Measurements from ENCODE around the gene TMCO2. TPM values are rescaled to one million over a fixed set of nuclear protein-coding genes. Genes with fewer than 3 reads are reported as not detected.

Gene TMCO2
- total RNA-seq, 2 experiments from 2014 or later = not detected

DNA sequence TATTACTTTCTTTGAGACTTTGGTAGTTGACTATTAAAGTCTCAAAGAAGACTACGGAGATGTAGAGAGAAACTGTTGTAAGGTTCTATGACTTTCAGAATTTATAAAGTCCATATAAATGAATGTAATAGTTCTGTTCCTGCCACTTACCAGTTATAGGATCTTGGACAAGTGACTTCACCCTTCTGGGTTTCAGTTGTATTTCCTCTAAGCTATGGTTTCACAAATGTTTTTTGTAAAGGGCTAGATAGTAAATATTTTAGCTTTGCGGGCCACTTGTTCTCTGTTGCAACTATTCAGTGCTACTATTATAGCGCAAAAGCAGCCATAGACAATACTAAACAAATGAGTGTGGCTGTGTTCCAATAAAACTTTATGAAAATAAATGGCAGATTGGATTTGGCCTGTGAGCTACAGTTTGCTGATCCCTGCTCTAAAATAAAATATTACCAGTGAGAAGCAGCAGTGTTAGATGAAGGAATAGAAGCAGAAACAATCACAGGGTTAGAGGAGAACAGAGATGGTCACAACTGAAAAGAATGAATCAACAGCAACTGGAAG, 25.0 kb downstream of the TMCO2 start:
- ChIA-PET CTCF (ENCODE audit: unreplicated experiment) (interaction anchor here (0.5 kb wide), 1 partner anchor 847 kb away, joined by 3 read pairs; no protein-coding TSS in a partner anchor), POLR2A (interaction anchor here (0.7 to 2.1 kb wide), 2 partner anchors 9 to 62 kb away, joined by 4 to 5 read pairs; no protein-coding TSS in a partner anchor)
- Histone ChIP-seq H4K20me1 (ENCODE audit: insufficient read depth, low read length) (no peaks in the 10 kb centered on the region), H3K27ac (ENCODE audit: low read depth, low read length, poor library complexity, severe bottlenecking) (no peak overlapping the region), H2AFZ (ENCODE audit: low read length) (no peak overlapping the region), H3K79me2 (ENCODE audit: insufficient read depth, low read depth, low read length) (no peaks in the 10 kb centered on the region), H3K36me3 (ENCODE audit: insufficient read depth, low read length) (peaks cover 83% of the 10 kb centered on the region), H3K4me1 (ENCODE audit: insufficient read depth, low read length, poor library complexity, severe bottlenecking) (no peaks in the 10 kb centered on the region), H3K4me2 (ENCODE audit: low read length) (no peak overlapping the region), H3K4me3 (ENCODE audit: low read depth, low read length, poor library complexity, severe bottlenecking) (no peak overlapping the region), H3K9me2 (ENCODE audit: insufficient read depth, low read length) (no peaks in the 10 kb centered on the region), H3K9me3 (ENCODE audit: low read length) (no peaks in the 10 kb centered on the region)
- no peak for DNase-seq (ENCODE audit: low spot score)
- TF ChIP-seq, protein P1, sequence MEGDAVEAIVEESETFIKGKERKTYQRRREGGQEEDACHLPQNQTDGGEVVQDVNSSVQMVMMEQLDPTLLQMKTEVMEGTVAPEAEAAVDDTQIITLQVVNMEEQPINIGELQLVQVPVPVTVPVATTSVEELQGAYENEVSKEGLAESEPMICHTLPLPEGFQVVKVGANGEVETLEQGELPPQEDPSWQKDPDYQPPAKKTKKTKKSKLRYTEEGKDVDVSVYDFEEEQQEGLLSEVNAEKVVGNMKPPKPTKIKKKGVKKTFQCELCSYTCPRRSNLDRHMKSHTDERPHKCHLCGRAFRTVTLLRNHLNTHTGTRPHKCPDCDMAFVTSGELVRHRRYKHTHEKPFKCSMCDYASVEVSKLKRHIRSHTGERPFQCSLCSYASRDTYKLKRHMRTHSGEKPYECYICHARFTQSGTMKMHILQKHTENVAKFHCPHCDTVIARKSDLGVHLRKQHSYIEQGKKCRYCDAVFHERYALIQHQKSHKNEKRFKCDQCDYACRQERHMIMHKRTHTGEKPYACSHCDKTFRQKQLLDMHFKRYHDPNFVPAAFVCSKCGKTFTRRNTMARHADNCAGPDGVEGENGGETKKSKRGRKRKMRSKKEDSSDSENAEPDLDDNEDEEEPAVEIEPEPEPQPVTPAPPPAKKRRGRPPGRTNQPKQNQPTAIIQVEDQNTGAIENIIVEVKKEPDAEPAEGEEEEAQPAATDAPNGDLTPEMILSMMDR (conservative IDR thresholded peaks at IDR 0.05; ENCODE audit: low read length) = no peak
- TF ChIP-seq EZH2phosphoT487 (IDR thresholded peaks at IDR 0.05; ENCODE audit: borderline replicate concordance, low read depth, low read length) = no peak
- intact Hi-C loops (cut with micrococcal nuclease; ENCODE audit: unreplicated experiment) = no loop called here
- no TSS peak for BruUV-seq (replicated peaks)

- Histone ChIP-seq H3K27ac (ENCODE audit: low read depth, low read length, poor library complexity, severe bottlenecking) (no peak overlapping the region), H3K4me3 (ENCODE audit: low read depth, low read length, poor library complexity, severe bottlenecking) (no peak overlapping the region), H3K9me2 (ENCODE audit: insufficient read depth, low read length) (no peaks in the 10 kb centered on the region), H3K4me2 (ENCODE audit: low read length) (no peak overlapping the region), H3K36me3 (ENCODE audit: insufficient read depth, low read length) (peaks cover 79% of the 10 kb centered on the region), H3K4me1 (ENCODE audit: insufficient read depth, low read length, poor library complexity, severe bottlenecking) (no peaks in the 10 kb centered on the region), H4K20me1 (ENCODE audit: insufficient read depth, low read length) (no peaks in the 10 kb centered on the region), H2AFZ (ENCODE audit: low read length) (no peak overlapping the region), H3K9me3 (ENCODE audit: low read length) (no peaks in the 10 kb centered on the region), H3K79me2 (ENCODE audit: insufficient read depth, low read depth, low read length) (no peaks in the 10 kb centered on the region)
- no TSS peak for BruUV-seq (replicated peaks)
- CTCF ChIA-PET (ENCODE audit: unreplicated experiment) = no interaction called here
- POLR2A ChIA-PET = interaction anchor here (0.7 to 2.1 kb wide), 2 partner anchors 8 to 63 kb away, joined by 4 to 5 read pairs; no protein-coding TSS in a partner anchor
- no peak for DNase-seq (ENCODE audit: low spot score)
- no peak for TF ChIP-seq EZH2phosphoT487 (IDR thresholded peaks at IDR 0.05; ENCODE audit: borderline replicate concordance, low read depth, low read length)
- TF ChIP-seq, protein P1 (conservative IDR thresholded peaks at IDR 0.05; ENCODE audit: low read length) = no peak
- intact Hi-C loops (cut with micrococcal nuclease; ENCODE audit: unreplicated experiment) = no loop called here
These were observed 25.9 kb downstream of the TMCO2 start for GRCh38 chr1:40273547-40274166.

DNA sequence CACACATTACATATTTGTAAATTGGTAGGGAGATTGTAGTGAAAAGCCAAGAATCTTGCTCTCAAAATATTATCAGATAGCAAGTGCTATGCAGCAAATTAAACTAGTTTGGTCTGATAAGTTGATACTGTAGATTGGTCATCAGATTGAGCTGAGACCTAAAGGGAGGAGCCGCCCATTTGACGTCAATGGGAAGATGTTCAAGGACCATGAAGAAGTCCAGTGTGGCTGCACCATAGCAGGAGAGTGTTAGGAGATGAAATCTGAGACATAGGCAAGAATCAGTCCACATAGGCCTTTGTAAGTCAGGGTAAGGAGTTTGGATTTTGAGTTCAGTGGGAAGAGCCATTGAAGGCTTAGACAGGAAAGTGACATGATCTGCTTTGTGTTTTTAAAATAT, 26.6 kb downstream of the TMCO2 start:
- intact Hi-C loops (cut with micrococcal nuclease; ENCODE audit: unreplicated experiment) = no loop called here
- H3K36me3 ChIP-seq (ENCODE audit: insufficient read depth, low read length) = peaks cover 79% of the 10 kb centered on the region
- H3K4me2 ChIP-seq (ENCODE audit: low read length) = no peak overlapping the region
- H3K9me2 ChIP-seq (ENCODE audit: insufficient read depth, low read length) = no peaks in the 10 kb centered on the region
- ChIA-PET POLR2A (interaction anchor here (0.7 kb wide), 1 partner anchor 531 kb away, joined by 4 read pairs; no protein-coding TSS in a partner anchor), CTCF (ENCODE audit: unreplicated experiment) (no interaction called here)
- H3K79me2 ChIP-seq (ENCODE audit: insufficient read depth, low read depth, low read length) = no peaks in the 10 kb centered on the region
- no peaks in the 10 kb centered on the region for H3K9me3 ChIP-seq (ENCODE audit: low read length)
- no peak overlapping the region for H3K4me3 ChIP-seq (ENCODE audit: low read depth, low read length, poor library complexity, severe bottlenecking)
- no peak for DNase-seq (ENCODE audit: low spot score)
- BruUV-seq (replicated peaks) = TSS peak; percentile 15
- no peak overlapping the region for H2AFZ ChIP-seq (ENCODE audit: low read length)
- no peaks in the 10 kb centered on the region for H3K4me1 ChIP-seq (ENCODE audit: insufficient read depth, low read length, poor library complexity, severe bottlenecking)
- no peaks in the 10 kb centered on the region for H4K20me1 ChIP-seq (ENCODE audit: insufficient read depth, low read length)
- TF ChIP-seq EZH2phosphoT487 (IDR thresholded peaks at IDR 0.05; ENCODE audit: borderline replicate concordance, low read depth, low read length) = no peak
- TF ChIP-seq, protein P1 (conservative IDR thresholded peaks at IDR 0.05; ENCODE audit: low read length) = no peak
- H3K27ac ChIP-seq (ENCODE audit: low read depth, low read length, poor library complexity, severe bottlenecking) = no peak overlapping the region

Measured in OCI-LY7 (cell line).